Cardiac muscle cell (in vitro differentiated cells and primary cell): ENCODE results near the gene ELAVL1. TPM values are rescaled to one million over a fixed set of nuclear protein-coding genes. Genes with fewer than 3 reads are reported as not detected.
"Not testable (repeated sequence)": the region's sequence is repeated elsewhere in the genome, so short reads cannot be mapped to it uniquely, and the experiment has no call there.

Experiments used
- DNase-seq, 2 donors: peaks; one replicate each; pipeline versions ENCODE4 v3.0.0 to v3.0.0-alpha.2; 2010 to 2017; ENCODE audit warnings: low read depth in 1 of 2, low spot score in 1 of 2
- H3K27ac ChIP-seq: fragments of 200-600 bp; sonication (generic); 2 replicates; pipeline ENCODE4 v1.5.1; 2016
- H3K27me3 ChIP-seq: fragments of 200-600 bp; sonication (generic); 2 replicates; pipeline ENCODE4 v1.6.0; 2016; ENCODE audit warnings: control low read depth
- H3K36me3 ChIP-seq: fragments of 200-600 bp; sonication (generic); 2 replicates; pipeline ENCODE4 v1.5.1; 2016; ENCODE audit warnings: control low read depth
- H3K4me1 ChIP-seq: fragments of 200-600 bp; sonication (generic); 2 replicates; pipeline ENCODE4 v1.8.1; 2017; ENCODE audit warnings: low read depth, mild to moderate bottlenecking, mixed run types
- H3K4me3 ChIP-seq: fragments of 200-600 bp; sonication (generic); 2 replicates; pipeline ENCODE4 v1.5.1; 2016; ENCODE audit warnings: mild to moderate bottlenecking
- H3K9me3 ChIP-seq: fragments of 200-600 bp; sonication (generic); 2 replicates; pipeline ENCODE4 v1.5.1; 2017; ENCODE audit warnings: low read depth, mild to moderate bottlenecking, control low read depth
- CTCF ChIP-seq: IDR thresholded peaks from 2 replicates; pipeline ENCODE4 v1.5.1; 2012; ENCODE audit warnings: low read depth, mild to moderate bottlenecking, low read length
- polyA plus RNA-seq: library from polyadenylated mRNA; unstranded; fragments of >200 nt; fragmentation: Nextera tagmentation; extraction: Ambion mirVana; gene quantifications from 2 replicates; pipeline ENCODE4 v1.2.1, GENCODE V29; 2016
- total RNA-seq: library from RNA; depleted of rRNA; stranded (reverse); fragments of >200 nt; gene quantifications from 2 replicates; pipeline ENCODE4 v1.2.3, GENCODE V29; 2016

Gene ELAVL1
- total and polyA plus RNA-seq, 2 experiments from 2014 or later: 66.5 to 104 TPM

- Histone ChIP-seq H3K27me3 (no peaks in the 10 kb centered on the region), H3K9me3 (no peaks in the 10 kb centered on the region), H3K4me1 (no peaks in the 10 kb centered on the region), H3K27ac (no peak overlapping the region), H3K36me3 (peaks cover 46% of the 10 kb centered on the region), H3K4me3 (no peak overlapping the region)
- no peak for DNase-seq
- TF ChIP-seq CTCF: no peak
These were observed 43.4 kb downstream of the ELAVL1 start for GRCh38 chr19:7961920-7962626.

DNA sequence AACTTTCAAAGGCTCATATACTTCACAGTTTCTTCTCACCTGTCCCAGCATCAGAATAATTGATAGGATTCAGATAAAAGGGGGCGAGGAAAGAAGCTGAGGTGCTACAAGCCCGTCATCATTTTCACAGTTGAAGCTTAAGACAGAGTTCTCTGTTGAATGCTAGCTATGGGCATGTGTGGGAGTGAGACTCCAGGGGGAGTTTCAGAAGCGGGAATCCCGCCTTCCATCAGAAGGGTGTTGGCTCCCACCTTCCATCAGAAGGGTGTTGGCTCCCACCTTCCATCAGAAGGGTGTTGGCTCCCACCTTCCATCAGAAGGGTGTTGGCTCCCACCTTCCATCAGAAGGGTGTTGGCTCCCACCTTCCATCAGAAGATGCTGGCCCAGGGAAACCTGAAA, 44.4 kb downstream of the ELAVL1 start:
- H3K4me1 ChIP-seq, H3K27me3 ChIP-seq, H3K4me3 ChIP-seq, H3K9me3 ChIP-seq, DNase-seq: not testable (repeated sequence)
- H3K27ac ChIP-seq: peak overlapping the region; percentile 48
- H3K36me3 ChIP-seq: peaks cover 37% of the 10 kb centered on the region

DNA sequence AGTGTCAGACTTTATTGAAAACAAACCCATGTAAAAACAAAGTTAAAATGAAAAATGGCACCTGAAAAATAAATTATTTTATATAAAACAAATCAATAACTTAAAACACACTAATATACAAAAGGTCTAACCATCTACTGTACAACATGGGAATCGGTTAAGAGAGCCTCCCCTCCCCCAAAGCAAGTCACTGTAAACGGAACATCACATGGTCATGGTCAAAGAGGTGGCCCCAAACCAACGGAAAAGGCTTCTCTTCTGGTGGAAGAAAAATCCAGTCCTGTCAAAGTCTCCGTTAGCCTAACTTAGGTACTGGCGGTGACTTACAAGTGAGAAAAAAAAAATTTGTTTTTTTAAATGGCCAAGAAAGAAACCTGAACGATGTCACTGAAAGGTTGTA, 46.2 kb downstream of the ELAVL1 start:
- Histone ChIP-seq H3K36me3 (peaks cover 27% of the 10 kb centered on the region), H3K27ac (peak overlapping the region; percentile 18), H3K27me3 (no peaks in the 10 kb centered on the region), H3K9me3 (no peaks in the 10 kb centered on the region), H3K4me1 (no peaks in the 10 kb centered on the region), H3K4me3 (no peak overlapping the region)
- TF ChIP-seq CTCF: no peak
- no peak for DNase-seq

- no peak overlapping the region for H3K27ac ChIP-seq
- H3K4me3 ChIP-seq: no peak overlapping the region
- H3K4me1 ChIP-seq: no peaks in the 10 kb centered on the region
- TF ChIP-seq CTCF: no peak
- H3K9me3 ChIP-seq: no peaks in the 10 kb centered on the region
- DNase-seq: no peak
- peaks cover 3% of the 10 kb centered on the region for H3K36me3 ChIP-seq
- H3K27me3 ChIP-seq: no peaks in the 10 kb centered on the region
These were observed 49.7 kb downstream of the ELAVL1 start for GRCh38 chr19:7955696-7956095.

- no peaks in the 10 kb centered on the region for H3K27me3 ChIP-seq
- H3K36me3 ChIP-seq: no peaks in the 10 kb centered on the region
- DNase-seq: peak in 1 of 2 donors; percentile 33
- no peaks in the 10 kb centered on the region for H3K9me3 ChIP-seq
- TF ChIP-seq CTCF: no peak
- H3K4me3 ChIP-seq: no peak overlapping the region
- H3K4me1 ChIP-seq: no peaks in the 10 kb centered on the region
- H3K27ac ChIP-seq: no peak overlapping the region
These were observed 51.9 kb downstream of the ELAVL1 start for GRCh38 chr19:7953576-7953975.

GRCh38 chr19:7953060-7953459, 52.4 kb downstream of the ELAVL1 start:
- Histone ChIP-seq H3K27ac (no peak overlapping the region), H3K4me3 (no peak overlapping the region), H3K9me3 (no peaks in the 10 kb centered on the region), H3K4me1 (no peaks in the 10 kb centered on the region), H3K27me3 (no peaks in the 10 kb centered on the region), H3K36me3 (no peaks in the 10 kb centered on the region)
- TF ChIP-seq CTCF: no peak
- DNase-seq: peak in 1 of 2 donors; percentile 81
